LNCaP clone FGC (cell line): ENCODE measurements around the gene COL24A1.

Experiments
- DNase-seq: peaks from one replicate; pipeline ENCODE4 v3.0.0-alpha.2; 2011; ENCODE audit warnings: low read depth
- H3K4me3 ChIP-seq: 2 replicates; pipeline ENCODE4 v1.5.1; 2011; ENCODE audit warnings: mild to moderate bottlenecking, low read depth, low read length, control low read depth
- TF ChIP-seq, protein P1 (sequence below): IDR thresholded peaks from 2 replicates; pipeline ENCODE4 v1.5.1; 2012; ENCODE audit warnings: mild to moderate bottlenecking; ENCODE audit not compliant: control insufficient read depth, insufficient read depth; ENCODE audit errors: extremely low read depth

The COL24A1 gene

DNA sequence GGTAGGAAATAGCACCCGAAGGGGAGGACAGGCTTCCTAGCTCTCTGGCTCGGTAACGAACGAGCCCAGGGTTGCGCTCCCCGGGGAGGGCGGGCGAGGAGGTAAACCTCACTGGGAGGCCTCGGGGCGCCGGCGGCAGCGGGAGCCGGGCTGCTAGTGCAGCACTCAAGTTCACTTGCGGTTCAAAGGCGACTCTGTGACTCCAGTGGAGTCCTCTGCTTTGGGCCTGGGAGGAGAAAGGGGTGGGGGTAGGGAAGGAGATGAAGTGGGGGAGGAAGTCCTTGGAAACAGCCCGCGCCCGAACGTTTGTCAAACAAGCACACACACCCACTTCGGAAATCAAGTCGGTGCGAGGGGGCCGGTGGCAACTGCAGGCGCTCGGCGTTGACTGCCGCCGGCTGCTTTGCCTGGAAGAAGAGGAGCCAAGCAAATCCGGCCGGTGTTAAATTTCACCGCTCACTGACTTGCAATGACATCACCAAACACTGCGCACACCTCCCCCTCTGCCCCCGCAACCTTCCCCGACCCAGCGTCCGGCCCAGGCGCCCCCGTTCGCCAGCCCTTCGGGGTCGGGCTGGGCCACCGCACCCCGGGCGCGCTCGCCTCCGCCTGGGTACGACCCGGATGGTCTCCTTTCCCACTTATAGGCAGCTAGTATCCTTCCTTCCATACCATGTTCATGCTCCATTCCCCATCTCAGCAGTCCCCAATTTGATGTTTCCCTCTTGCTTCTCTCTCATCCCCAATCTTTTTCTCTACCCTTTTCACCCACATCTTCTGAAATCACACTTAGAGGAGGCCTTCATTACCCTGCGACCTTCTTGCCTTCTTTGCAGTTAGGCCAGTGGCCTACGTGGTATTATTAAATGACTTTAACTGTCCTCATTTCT, at the start of gene COL24A1:
COL24A1 (minus strand) TSS at position 207 of the 890 bp plus-strand sequence. CDS start 376 bp downstream, outside the sequence.
- DNase-seq, result no peak
- TF ChIP-seq, protein P1, sequence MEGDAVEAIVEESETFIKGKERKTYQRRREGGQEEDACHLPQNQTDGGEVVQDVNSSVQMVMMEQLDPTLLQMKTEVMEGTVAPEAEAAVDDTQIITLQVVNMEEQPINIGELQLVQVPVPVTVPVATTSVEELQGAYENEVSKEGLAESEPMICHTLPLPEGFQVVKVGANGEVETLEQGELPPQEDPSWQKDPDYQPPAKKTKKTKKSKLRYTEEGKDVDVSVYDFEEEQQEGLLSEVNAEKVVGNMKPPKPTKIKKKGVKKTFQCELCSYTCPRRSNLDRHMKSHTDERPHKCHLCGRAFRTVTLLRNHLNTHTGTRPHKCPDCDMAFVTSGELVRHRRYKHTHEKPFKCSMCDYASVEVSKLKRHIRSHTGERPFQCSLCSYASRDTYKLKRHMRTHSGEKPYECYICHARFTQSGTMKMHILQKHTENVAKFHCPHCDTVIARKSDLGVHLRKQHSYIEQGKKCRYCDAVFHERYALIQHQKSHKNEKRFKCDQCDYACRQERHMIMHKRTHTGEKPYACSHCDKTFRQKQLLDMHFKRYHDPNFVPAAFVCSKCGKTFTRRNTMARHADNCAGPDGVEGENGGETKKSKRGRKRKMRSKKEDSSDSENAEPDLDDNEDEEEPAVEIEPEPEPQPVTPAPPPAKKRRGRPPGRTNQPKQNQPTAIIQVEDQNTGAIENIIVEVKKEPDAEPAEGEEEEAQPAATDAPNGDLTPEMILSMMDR, result no peak
- no peak within 1 kb of the TSS for H3K4me3 ChIP-seq

- TF ChIP-seq, protein P1, result no peak
- no peak for DNase-seq
- H3K4me3 ChIP-seq, result no peak overlapping the region
Observed at GRCh38 chr1:86205741-86206140, 49.2 kb upstream of the COL24A1 start.

DNA sequence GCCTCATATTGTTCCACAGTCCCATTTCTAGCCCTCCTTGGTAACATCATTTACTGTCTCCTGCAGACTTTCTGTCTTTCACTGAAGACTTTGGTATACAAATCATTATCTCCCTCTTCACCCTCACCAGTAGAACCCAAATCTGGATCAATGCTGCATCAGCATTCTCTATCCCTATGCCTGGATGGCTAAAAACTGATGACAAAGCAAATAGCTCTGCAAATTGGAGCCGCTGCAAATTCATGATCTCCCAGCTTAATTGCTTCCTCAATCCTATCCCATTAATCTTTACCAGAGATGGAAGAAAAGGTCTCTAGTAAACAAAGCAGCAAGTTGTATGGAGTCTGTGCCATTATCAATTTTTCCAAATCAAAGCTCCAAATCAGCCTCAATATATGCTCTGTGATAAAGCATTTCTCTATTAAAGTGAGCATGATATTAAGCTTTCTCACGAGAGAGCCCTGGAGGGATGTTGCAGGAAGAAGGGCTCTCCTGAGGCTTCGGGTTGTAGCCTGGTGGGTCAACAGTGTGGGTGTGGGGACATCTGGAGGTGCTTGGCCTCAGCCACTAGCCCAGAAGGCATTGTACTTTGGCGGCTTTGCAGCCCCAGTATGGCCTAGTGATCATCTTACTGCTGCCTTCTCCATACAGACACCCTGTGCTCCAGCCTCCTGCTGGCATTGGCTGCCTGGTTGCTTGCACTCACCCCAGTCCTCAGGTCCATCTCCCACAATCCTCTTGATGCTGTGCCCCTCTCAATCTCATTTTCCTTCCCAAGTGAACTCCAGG, 46.2 kb upstream of the COL24A1 start:
- no peak for DNase-seq
- H3K4me3 ChIP-seq, result no peak overlapping the region
- TF ChIP-seq, protein P1, result no peak

- TF ChIP-seq, protein P1, result no peak
- DNase-seq, result no peak
- no peak overlapping the region for H3K4me3 ChIP-seq
Observed at GRCh38 chr1:86201311-86201710, 44.7 kb upstream of the COL24A1 start.

- TF ChIP-seq, protein P1, result no peak
Observed at GRCh38 chr1:86200901-86201300, 44.3 kb upstream of the COL24A1 start.

GRCh38 chr1:86197206-86197855, 40.8 kb upstream of the COL24A1 start:
- no peak overlapping the region for H3K4me3 ChIP-seq
- no peak for DNase-seq
- TF ChIP-seq, protein P1, result no peak

More at GRCh38 chr1:86200901-86201300, 44.3 kb upstream of the COL24A1 start:
- DNase-seq, result no peak
- no peak overlapping the region for H3K4me3 ChIP-seq
